Nephron progenitor cell (in vitro differentiated cells): ENCODE measurements around the gene CXCL3.

ENCODE experiments used
- DNase-seq: peaks from one replicate; pipeline ENCODE4 v3.0.0; 2021
- H3K27ac Mint-ChIP-seq: 2 replicates; pipeline ENCODE4 v1.8.0; 2021; ENCODE audit warnings: mild to moderate bottlenecking, moderate library complexity, mixed read lengths
- H3K27me3 Mint-ChIP-seq: 2 replicates; pipeline ENCODE4 v1.8.0; 2021; ENCODE audit warnings: mild to moderate bottlenecking, low read depth, mixed read lengths; ENCODE audit not compliant: poor library complexity
- H3K36me3 Mint-ChIP-seq: 2 replicates; pipeline ENCODE4 v1.8.0; 2021; ENCODE audit warnings: low read depth, mixed read lengths
- H3K4me1 Mint-ChIP-seq: 2 replicates; pipeline ENCODE4 v1.8.0; 2021; ENCODE audit warnings: mixed read lengths
- H3K4me3 Mint-ChIP-seq: 2 replicates; pipeline ENCODE4 v1.8.0; 2021; ENCODE audit warnings: mild to moderate bottlenecking, moderate library complexity, mixed read lengths
- H3K9me3 Mint-ChIP-seq: 2 replicates; pipeline ENCODE4 v1.8.0; 2021; ENCODE audit warnings: mild to moderate bottlenecking, moderate library complexity, mixed read lengths
- CTCF ChIP-seq: fragments of 200-600 bp; sonication (generic); IDR thresholded peaks from 2 replicates; pipeline ENCODE4 v1.5.0; 2021; ENCODE audit warnings: antibody characterized with exemption

The CXCL3 gene

DNA sequence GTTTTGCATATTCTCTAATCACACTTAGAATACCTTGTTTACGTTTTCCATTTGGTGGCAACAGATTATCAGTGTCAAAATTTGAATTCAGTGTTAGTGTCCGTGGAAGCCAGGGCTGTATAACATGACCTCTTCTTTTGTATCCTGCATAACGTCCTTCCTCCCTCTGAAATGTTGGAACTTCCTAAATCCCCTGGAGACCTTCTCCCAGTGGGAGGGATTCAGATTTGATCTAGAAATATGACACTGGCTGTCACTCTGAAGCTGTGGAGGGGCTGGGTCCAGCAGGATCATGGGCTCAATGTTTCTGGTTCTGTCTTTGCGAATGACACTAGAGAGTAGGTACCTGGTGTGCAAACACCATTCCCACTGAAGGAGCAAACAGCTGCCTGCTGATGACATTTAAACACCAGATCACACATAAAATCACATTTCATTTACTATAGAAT is 850 bp upstream of the CXCL3 start:
- H3K36me3 Mint-ChIP-seq: no peaks in the 10 kb centered on the region
- DNase-seq: no peak
- H3K9me3 Mint-ChIP-seq: no peaks in the 10 kb centered on the region
- H3K27ac Mint-ChIP-seq: no peak overlapping the region
- H3K4me3 Mint-ChIP-seq: peak overlapping the region; percentile 91
- peaks cover 7% of the 10 kb centered on the region for H3K4me1 Mint-ChIP-seq
- TF ChIP-seq CTCF: no peak
- peaks cover 72% of the 10 kb centered on the region for H3K27me3 Mint-ChIP-seq

GRCh38 chr4:74038086-74038424 is 434 bp downstream of the CXCL3 start:
- H3K4me3 Mint-ChIP-seq: peak overlapping the region; percentile 91
- H3K9me3 Mint-ChIP-seq: no peaks in the 10 kb centered on the region
- peaks cover 74% of the 10 kb centered on the region for H3K27me3 Mint-ChIP-seq
- TF ChIP-seq CTCF: no peak
- peaks cover 7% of the 10 kb centered on the region for H3K4me1 Mint-ChIP-seq
- H3K27ac Mint-ChIP-seq: no peak overlapping the region
- no peaks in the 10 kb centered on the region for H3K36me3 Mint-ChIP-seq
- DNase-seq: peak; percentile 31

GRCh38 chr4:74037076-74037955 is 1.2 kb downstream of the CXCL3 start:
- DNase-seq: no peak
- Mint-ChIP-seq H3K4me1 (peaks cover 7% of the 10 kb centered on the region), H3K27me3 (peaks cover 73% of the 10 kb centered on the region), H3K4me3 (peak overlapping the region; percentile 91), H3K27ac (no peak overlapping the region), H3K9me3 (no peaks in the 10 kb centered on the region), H3K36me3 (no peaks in the 10 kb centered on the region)
- no peak for TF ChIP-seq CTCF

DNA sequence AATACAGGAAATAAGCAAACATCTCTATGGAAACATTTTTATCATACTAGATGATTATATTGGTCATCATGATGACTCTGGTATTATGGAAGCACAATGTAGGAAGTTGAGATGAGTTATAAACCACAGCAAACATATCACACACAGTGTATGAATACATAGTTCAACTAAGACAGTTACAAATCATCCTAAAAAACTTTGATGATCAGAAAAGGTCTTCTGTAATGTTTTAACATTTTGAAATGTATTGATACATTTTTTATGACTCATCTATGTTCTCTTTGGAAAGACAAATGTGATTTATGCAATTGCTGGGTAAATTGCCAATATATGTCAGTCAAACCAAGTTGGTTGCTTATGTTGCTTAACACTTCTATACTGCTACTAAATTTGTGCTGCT is 4.8 kb downstream of the CXCL3 start:
- TF ChIP-seq CTCF: no peak
- no peak for DNase-seq

GRCh38 chr4:74032064-74032463 is 6.4 kb downstream of the CXCL3 start:
- Mint-ChIP-seq H3K36me3 (no peaks in the 10 kb centered on the region), H3K9me3 (no peaks in the 10 kb centered on the region), H3K4me3 (no peak overlapping the region), H3K4me1 (no peaks in the 10 kb centered on the region), H3K27me3 (peaks cover 22% of the 10 kb centered on the region), H3K27ac (no peak overlapping the region)
- DNase-seq: no peak
- TF ChIP-seq CTCF: no peak

More for the DNA sequence above, 4.8 kb downstream of the CXCL3 start:
- H3K4me3 Mint-ChIP-seq: no peak overlapping the region
- no peaks in the 10 kb centered on the region for H3K9me3 Mint-ChIP-seq
- no peaks in the 10 kb centered on the region for H3K4me1 Mint-ChIP-seq
- H3K27ac Mint-ChIP-seq: no peak overlapping the region
- H3K27me3 Mint-ChIP-seq: peaks cover 39% of the 10 kb centered on the region
- no peaks in the 10 kb centered on the region for H3K36me3 Mint-ChIP-seq

GRCh38 chr4:74031576-74031975 is 6.9 kb downstream of the CXCL3 start:
- H3K4me1 Mint-ChIP-seq: no peaks in the 10 kb centered on the region
- DNase-seq: no peak
- no peak for TF ChIP-seq CTCF

More at GRCh38 chr4:74031576-74031975, 6.9 kb downstream of the CXCL3 start:
- H3K36me3 Mint-ChIP-seq: no peaks in the 10 kb centered on the region
- H3K27ac Mint-ChIP-seq: no peak overlapping the region
- no peaks in the 10 kb centered on the region for H3K9me3 Mint-ChIP-seq
- H3K4me3 Mint-ChIP-seq: no peak overlapping the region
- peaks cover 19% of the 10 kb centered on the region for H3K27me3 Mint-ChIP-seq
